Right lobe of liver (tissue), 4 donors: ENCODE results near the gene LMF2.

Source experiments
- POLR2A ChIP-seq: fragments of 450-650 bp; IDR thresholded peaks from one replicate; pipeline ENCODE4 v1.6.1; 2017; ENCODE audit warnings: antibody characterized with exemption, mild to moderate bottlenecking
- TF ChIP-seq, protein P1 (sequence below), 4 donors: fragments of 200-600 bp in 3 of 4; fragments of 450-650 bp in 1 of 4; IDR thresholded peaks; one replicate each; pipeline versions ENCODE4 v1.5.1 to v1.8.0; 2016 to 2022; ENCODE audit warnings: antibody characterized with exemption in 4 of 4, mild to moderate bottlenecking in 2 of 4
- donor health status: DM: no; HTN: no; CAD: no.
- donor health status: DM: no; HTN: no; CAD: no.
- donor health status: DM: no; HTN: yes; CAD: no.

DNA sequence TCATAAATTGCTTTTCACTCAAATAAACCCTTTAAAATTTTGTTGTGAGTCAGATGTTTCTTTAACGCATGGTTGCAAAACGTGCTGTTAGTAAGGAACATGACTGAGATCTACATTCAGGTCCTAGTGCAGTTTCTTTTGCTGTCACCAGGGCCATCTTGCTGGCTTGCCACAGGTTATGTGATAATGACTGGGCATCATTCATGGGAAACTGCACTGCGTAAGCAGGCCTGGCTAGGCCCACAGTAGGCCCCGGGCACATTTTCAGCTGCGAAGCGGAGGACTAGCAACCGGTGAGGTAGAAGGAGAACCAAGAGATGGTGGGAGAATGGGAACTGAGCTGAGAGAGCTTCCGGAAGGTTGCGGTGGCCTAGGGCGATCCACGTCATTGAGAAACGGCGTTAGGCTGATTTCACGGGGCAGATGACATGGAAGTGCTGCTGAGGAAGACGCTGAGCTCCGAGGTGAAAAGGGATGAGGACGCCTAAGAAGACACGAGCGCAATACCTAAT, 35.0 kb upstream of the LMF2 start:
- TF ChIP-seq, protein P1, sequence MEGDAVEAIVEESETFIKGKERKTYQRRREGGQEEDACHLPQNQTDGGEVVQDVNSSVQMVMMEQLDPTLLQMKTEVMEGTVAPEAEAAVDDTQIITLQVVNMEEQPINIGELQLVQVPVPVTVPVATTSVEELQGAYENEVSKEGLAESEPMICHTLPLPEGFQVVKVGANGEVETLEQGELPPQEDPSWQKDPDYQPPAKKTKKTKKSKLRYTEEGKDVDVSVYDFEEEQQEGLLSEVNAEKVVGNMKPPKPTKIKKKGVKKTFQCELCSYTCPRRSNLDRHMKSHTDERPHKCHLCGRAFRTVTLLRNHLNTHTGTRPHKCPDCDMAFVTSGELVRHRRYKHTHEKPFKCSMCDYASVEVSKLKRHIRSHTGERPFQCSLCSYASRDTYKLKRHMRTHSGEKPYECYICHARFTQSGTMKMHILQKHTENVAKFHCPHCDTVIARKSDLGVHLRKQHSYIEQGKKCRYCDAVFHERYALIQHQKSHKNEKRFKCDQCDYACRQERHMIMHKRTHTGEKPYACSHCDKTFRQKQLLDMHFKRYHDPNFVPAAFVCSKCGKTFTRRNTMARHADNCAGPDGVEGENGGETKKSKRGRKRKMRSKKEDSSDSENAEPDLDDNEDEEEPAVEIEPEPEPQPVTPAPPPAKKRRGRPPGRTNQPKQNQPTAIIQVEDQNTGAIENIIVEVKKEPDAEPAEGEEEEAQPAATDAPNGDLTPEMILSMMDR (IDR thresholded peaks at IDR 0.05), result no peak
- peak; percentile 35 for TF ChIP-seq POLR2A
